Left ventricle myocardium inferior (tissue), 1 donor: ENCODE results near the gene LMTK2. TPM values are rescaled to one million over a fixed set of nuclear protein-coding genes. Genes with fewer than 3 reads are reported as not detected.

Experiments used
- DNase-seq: peaks from one replicate; pipeline ENCODE4 v3.0.0-alpha.2; 2020
- H3K27ac ChIP-seq: fragments of 200-600 bp; replicated peaks from 2 replicates; pipeline ENCODE4 v1.8.0; 2021
- H3K27me3 ChIP-seq: fragments of 200-600 bp; 2 replicates; pipeline ENCODE4 v1.8.0; 2021; ENCODE audit warnings: low read depth
- H3K36me3 ChIP-seq: fragments of 200-600 bp; 2 replicates; pipeline ENCODE4 v1.8.0; 2021
- H3K4me1 ChIP-seq: fragments of 200-600 bp; 2 replicates; pipeline ENCODE4 v1.8.0; 2021
- H3K4me3 ChIP-seq: fragments of 200-600 bp; 2 replicates; pipeline ENCODE4 v1.8.0; 2021; ENCODE audit warnings: mild to moderate bottlenecking, moderate library complexity
- H3K9me3 ChIP-seq: fragments of 200-600 bp; replicated peaks from 2 replicates; pipeline ENCODE4 v1.8.0; 2021
- intact Hi-C: fragments of 100-400 bp; cut with micrococcal nuclease; formaldehyde crosslinking; loops from one replicate; pipeline ENCODE4 v1.11.0; 2022
- total RNA-seq: library from RNA; stranded (reverse); fragmentation: NEBNext Ultra II Directional; extraction: Animal tissue kit (Norgen Biotek cat#: 25700); gene quantifications from one replicate; pipeline ENCODE4 v1.2.1, GENCODE V29; 2021
- TF ChIP-seq, protein P1 (sequence below): fragments of 200-600 bp; IDR thresholded peaks from 2 replicates; pipeline ENCODE4 v1.8.0; 2021; ENCODE audit warnings: antibody characterized with exemption, mild to moderate bottlenecking, borderline replicate concordance
- donor health status: DM: no; HTN: yes; CAD: no; lungs with severe emphysema.

The LMTK2 gene
- total RNA-seq, 1 donor from 2014 or later: 26.9 TPM

DNA sequence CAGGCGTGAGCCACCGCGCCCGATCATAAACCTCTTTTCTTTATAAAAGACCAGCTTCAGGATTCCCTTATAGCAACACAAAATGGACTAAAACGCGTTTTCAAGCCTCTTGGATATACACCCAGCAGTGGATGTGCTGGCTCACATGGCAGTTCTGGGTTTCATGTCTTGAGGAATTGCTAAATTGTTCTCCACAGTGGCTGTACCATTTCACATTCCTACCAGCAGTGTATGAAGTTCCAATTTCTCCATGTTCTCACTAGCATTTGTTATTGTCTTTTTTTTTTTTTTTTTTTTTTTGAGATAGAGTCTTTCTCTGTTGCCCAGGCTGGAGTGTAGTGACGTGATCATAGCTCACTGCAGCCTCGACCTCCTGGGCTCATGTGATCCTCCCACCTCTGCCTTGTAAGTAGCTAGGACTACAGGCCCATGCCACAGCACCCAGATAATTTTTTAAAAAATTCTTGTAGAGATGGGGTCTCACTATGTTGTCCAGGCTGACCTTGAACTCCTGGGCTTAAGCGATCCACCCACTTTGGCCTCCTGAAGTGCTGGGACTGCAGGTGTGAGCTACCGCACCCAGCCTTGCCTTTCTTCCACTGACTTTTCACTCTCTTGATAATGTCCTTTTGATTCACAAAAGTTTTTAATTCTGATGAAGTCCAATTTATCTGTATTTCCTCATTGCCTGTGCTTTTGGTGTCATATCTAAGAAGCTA lies 127.9 kb downstream of the LMTK2 start:
- Histone ChIP-seq H3K9me3 (no peaks in the 10 kb centered on the region), H3K27ac (no peak overlapping the region), H3K4me1 (no peaks in the 10 kb centered on the region), H3K36me3 (peaks cover 87% of the 10 kb centered on the region), H3K4me3 (no peak overlapping the region), H3K27me3 (no peaks in the 10 kb centered on the region)
- intact Hi-C loops: no loop called here
- no peak for DNase-seq
- TF ChIP-seq, protein P1, sequence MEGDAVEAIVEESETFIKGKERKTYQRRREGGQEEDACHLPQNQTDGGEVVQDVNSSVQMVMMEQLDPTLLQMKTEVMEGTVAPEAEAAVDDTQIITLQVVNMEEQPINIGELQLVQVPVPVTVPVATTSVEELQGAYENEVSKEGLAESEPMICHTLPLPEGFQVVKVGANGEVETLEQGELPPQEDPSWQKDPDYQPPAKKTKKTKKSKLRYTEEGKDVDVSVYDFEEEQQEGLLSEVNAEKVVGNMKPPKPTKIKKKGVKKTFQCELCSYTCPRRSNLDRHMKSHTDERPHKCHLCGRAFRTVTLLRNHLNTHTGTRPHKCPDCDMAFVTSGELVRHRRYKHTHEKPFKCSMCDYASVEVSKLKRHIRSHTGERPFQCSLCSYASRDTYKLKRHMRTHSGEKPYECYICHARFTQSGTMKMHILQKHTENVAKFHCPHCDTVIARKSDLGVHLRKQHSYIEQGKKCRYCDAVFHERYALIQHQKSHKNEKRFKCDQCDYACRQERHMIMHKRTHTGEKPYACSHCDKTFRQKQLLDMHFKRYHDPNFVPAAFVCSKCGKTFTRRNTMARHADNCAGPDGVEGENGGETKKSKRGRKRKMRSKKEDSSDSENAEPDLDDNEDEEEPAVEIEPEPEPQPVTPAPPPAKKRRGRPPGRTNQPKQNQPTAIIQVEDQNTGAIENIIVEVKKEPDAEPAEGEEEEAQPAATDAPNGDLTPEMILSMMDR: no peak

DNA sequence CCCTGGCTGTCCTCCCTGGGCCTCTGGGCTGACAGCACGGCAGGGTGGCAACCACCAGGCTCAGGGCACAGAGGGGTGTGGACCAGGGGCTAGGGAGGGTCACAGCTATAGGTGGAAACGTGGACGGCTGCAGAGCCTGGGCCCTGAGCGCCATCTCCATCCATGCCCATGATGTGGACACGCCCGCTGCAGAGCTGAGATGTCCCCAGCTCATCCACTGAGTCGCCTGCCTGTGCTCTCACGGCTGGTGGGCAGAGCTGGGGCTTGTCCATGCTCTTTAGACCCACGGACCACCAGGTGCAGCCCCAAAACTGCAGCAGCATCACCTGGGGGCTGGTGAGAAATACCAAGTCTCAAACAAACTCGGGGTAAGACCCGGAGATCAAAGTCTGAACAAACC lies 129.2 kb downstream of the LMTK2 start:
- no peak for DNase-seq
- no peaks in the 10 kb centered on the region for H3K4me1 ChIP-seq
- TF ChIP-seq, protein P1: no peak
- no peak overlapping the region for H3K27ac ChIP-seq
- H3K27me3 ChIP-seq: no peaks in the 10 kb centered on the region
- H3K4me3 ChIP-seq: no peak overlapping the region
- intact Hi-C loops: no loop called here
- H3K36me3 ChIP-seq: peaks cover 89% of the 10 kb centered on the region
- no peaks in the 10 kb centered on the region for H3K9me3 ChIP-seq

DNA sequence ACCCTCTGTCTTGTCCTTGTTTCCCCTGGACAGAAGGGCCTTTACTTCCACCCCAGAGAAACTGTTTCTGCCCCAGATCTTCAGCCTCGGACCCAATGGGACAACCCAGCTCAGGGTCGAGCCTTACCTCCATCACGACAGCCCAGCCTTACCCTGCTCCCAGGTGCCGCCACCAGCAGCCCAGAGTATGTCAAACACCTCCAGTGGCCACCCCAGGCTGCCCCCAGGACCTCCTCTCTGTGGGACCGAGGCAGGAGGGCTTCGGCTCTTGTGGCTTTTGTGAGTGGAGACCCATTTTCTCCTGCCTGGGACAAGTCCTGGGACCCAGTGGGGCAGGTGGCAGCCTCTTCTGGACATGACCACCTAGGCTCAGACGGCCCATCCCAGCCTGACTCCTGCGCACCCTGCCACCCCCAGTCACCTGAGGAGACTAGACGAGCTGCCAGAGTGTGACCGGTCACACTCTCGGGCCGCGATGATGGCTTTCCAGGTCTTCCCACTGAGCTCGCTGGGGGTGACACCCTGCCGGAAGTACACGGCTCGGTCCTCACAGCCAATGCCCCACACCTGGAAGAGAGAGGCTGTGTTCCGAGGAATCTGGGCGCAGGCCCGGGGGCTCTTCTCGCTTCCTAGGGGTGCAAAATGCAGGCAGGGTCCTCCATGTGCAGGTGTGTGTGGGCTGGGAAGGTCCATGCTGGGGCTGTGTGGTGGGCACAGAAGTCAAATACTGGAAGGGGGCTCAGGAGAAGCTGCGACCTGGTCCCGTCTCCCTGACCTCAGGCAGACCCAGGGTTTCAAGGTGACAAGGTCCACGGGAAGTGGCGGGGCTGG lies 129.9 kb downstream of the LMTK2 start:
- intact Hi-C loops: no loop called here
- TF ChIP-seq, protein P1: no peak
- Histone ChIP-seq H3K27ac (no peak overlapping the region), H3K4me3 (no peak overlapping the region), H3K4me1 (no peaks in the 10 kb centered on the region), H3K9me3 (no peaks in the 10 kb centered on the region), H3K36me3 (peaks cover 89% of the 10 kb centered on the region), H3K27me3 (no peaks in the 10 kb centered on the region)
- no peak for DNase-seq

DNA sequence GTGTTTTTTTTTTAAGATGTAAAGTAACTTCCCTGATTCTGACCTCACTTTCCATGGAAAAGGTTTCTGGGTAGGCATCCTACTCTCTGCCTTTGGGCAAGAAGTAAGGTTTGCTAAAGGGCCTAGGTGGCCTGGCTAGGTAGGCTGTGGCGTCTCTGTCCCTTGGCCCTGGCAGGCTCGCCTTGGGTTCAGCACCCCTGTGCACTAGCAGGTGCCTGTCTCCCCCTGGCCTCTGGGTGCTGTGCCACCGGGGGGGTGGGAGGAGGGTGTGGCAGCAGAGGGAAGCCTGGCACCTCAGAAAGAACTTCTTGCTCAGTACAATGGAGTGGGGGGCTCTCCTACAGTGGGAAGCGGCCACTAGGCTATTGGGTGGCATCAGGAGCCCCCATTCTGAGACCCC lies 131.4 kb downstream of the LMTK2 start:
- no peak overlapping the region for H3K4me3 ChIP-seq
- H3K36me3 ChIP-seq: peaks cover 81% of the 10 kb centered on the region
- DNase-seq: no peak

DNA sequence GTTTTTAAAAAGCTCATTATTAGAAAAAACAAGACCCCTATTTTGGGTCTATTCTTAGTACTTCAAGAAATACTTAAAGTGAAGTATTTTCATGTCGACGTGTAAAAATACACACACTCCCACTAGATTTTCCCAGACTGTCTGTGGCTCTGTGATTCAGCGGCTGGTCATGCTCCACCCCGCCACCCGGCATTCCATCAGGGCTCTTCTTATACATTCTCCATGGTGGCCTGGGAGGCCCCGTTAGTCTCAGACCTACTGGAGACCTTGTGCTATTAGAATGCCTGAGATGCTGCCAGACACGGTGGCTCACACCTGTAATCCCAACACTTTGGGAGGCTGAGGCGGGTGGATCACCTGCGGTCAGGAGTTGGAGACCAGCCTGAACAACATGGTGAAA lies 132.3 kb downstream of the LMTK2 start:
- no peaks in the 10 kb centered on the region for H3K9me3 ChIP-seq
- no peaks in the 10 kb centered on the region for H3K27me3 ChIP-seq
- no peak overlapping the region for H3K4me3 ChIP-seq
- H3K36me3 ChIP-seq: peaks cover 81% of the 10 kb centered on the region
- no peak overlapping the region for H3K27ac ChIP-seq
- DNase-seq: no peak
- no peaks in the 10 kb centered on the region for H3K4me1 ChIP-seq
- TF ChIP-seq, protein P1: no peak
- intact Hi-C loops: no loop called here

More for the DNA sequence above, 131.4 kb downstream of the LMTK2 start:
- TF ChIP-seq, protein P1: no peak
- no peaks in the 10 kb centered on the region for H3K27me3 ChIP-seq
- H3K4me1 ChIP-seq: no peaks in the 10 kb centered on the region
- intact Hi-C loops: no loop called here
- no peak overlapping the region for H3K27ac ChIP-seq
- no peaks in the 10 kb centered on the region for H3K9me3 ChIP-seq
